OCI-LY3 (cell line): ENCODE data around the gene BAG3.

ENCODE experiments used
- EZH2phosphoT487 ChIP-seq: fragments of 200-600 bp; shearing (Covaris generic); IDR thresholded peaks from 2 replicates; pipeline ENCODE4 v1.6.1; 2018; ENCODE audit warnings: antibody characterized with exemption, mixed run types, low read depth
- TF ChIP-seq, protein P1 (sequence below): fragments of 200-600, 300-600 bp; sonication (generic); IDR thresholded peaks from 2 replicates; pipeline ENCODE4 v1.5.1; 2014; ENCODE audit warnings: antibody characterized with exemption, low read length, low read depth

DNA sequence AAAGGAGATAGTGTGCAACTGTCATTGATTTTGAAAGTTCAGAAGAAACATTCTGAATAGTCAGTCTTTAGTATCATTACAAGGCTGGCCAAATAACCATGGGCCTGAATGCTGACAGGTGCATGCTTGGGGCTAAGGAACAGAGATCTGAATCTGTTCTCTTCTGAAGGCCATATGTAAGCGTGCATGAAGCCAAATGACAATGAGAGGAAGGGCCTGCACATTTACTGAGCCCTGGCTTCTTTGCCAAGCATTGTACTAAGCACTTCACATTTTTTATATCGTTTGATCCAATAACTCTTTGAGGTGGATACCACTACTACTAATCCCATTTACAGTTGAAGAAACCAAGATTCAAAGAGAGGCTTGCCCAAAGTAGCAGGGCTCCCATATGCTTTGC, 32.0 kb upstream of the BAG3 start:
- TF ChIP-seq, protein P1, sequence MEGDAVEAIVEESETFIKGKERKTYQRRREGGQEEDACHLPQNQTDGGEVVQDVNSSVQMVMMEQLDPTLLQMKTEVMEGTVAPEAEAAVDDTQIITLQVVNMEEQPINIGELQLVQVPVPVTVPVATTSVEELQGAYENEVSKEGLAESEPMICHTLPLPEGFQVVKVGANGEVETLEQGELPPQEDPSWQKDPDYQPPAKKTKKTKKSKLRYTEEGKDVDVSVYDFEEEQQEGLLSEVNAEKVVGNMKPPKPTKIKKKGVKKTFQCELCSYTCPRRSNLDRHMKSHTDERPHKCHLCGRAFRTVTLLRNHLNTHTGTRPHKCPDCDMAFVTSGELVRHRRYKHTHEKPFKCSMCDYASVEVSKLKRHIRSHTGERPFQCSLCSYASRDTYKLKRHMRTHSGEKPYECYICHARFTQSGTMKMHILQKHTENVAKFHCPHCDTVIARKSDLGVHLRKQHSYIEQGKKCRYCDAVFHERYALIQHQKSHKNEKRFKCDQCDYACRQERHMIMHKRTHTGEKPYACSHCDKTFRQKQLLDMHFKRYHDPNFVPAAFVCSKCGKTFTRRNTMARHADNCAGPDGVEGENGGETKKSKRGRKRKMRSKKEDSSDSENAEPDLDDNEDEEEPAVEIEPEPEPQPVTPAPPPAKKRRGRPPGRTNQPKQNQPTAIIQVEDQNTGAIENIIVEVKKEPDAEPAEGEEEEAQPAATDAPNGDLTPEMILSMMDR: no peak
- TF ChIP-seq EZH2phosphoT487: no peak
